ENCODE data around the gene PTPRN2. TPM values are rescaled to one million over a fixed set of nuclear protein-coding genes. Genes with fewer than 3 reads are reported as not detected.

Gene PTPRN2
- polyA plus RNA-seq, 1 experiment: 0.02 TPM

DNA sequence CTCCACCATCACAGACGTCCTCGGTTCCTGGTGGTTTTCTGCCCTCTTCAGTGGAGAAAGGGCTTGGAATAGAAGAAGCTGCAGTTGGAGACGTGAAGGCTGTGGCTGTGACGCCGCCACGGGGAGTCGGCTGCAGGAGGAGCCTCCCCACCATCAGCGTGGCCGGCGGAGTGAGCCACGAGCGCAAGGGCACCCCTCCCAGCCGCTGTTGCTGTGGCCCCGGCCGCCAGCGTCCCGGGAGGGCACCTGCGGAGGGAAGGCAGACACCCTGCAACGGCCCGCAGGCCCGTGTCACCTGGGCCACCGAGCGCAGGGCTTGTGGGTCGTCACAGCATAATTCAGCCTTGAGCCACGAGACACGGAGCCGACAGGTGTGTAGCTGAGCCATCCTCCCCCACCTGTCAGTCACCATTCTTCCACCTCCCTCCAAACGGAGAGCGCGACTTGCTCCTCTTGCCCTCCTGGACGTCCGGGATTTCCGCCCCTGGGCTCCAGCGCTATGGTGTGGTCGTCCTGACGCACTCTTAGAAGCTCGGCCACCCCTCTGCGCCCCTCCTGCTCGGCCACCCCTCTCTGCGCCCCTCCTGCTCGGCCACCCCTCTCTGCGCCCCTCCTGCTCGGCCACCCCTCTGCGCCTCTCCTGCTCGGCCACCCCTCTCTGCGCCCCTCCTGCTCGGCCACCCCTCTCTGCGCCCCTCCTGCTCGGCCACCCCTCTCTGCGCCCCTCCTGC is 102.7 kb downstream of the PTPRN2 start:
- TF ChIP-seq, protein P1, sequence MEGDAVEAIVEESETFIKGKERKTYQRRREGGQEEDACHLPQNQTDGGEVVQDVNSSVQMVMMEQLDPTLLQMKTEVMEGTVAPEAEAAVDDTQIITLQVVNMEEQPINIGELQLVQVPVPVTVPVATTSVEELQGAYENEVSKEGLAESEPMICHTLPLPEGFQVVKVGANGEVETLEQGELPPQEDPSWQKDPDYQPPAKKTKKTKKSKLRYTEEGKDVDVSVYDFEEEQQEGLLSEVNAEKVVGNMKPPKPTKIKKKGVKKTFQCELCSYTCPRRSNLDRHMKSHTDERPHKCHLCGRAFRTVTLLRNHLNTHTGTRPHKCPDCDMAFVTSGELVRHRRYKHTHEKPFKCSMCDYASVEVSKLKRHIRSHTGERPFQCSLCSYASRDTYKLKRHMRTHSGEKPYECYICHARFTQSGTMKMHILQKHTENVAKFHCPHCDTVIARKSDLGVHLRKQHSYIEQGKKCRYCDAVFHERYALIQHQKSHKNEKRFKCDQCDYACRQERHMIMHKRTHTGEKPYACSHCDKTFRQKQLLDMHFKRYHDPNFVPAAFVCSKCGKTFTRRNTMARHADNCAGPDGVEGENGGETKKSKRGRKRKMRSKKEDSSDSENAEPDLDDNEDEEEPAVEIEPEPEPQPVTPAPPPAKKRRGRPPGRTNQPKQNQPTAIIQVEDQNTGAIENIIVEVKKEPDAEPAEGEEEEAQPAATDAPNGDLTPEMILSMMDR (IDR thresholded peaks at IDR 0.05; ENCODE audit: low read depth, low read length): no peak
- ChIA-PET CTCF (no interaction called here), POLR2A (no interaction called here)
- H3K27ac ChIP-seq (ENCODE audit: low read depth, low read length): no peak overlapping the region
- peaks cover 68% of the 10 kb centered on the region for H3K9me3 ChIP-seq (ENCODE audit: control insufficient read depth, insufficient read depth, low read length)
- no peaks in the 10 kb centered on the region for H3K27me3 ChIP-seq (ENCODE audit: control insufficient read depth, insufficient read depth, low read length)
- H3K4me3 ChIP-seq (ENCODE audit: low read depth, low read length): no peak overlapping the region
- no peak for DNase-seq (ENCODE audit: low read depth, low spot score)

DNA sequence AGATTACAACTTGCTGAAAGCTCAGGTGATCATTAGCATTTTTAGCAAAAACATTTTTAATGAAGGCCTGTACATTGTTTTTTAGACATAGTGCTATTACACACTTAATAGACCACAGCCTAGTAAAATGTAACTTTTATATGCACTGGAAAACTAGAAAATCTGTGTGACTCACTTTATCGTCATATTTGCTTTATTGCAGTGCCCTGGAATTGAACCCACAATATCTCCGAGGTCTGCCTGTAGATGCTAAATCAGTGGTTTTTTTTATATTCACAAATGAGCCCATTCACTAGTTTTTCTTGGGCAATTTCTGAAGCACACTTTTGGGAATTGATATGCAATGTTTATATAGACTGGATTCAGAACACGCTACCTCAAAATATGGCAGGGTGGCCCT is 105.1 kb downstream of the PTPRN2 start:
- DNase-seq (ENCODE audit: low read depth, low spot score): no peak
- TF ChIP-seq, protein P1 (IDR thresholded peaks at IDR 0.05; ENCODE audit: low read depth, low read length): no peak
- no peak overlapping the region for H3K4me3 ChIP-seq (ENCODE audit: low read depth, low read length)
- CTCF ChIA-PET: no interaction called here
- H3K9me3 ChIP-seq (ENCODE audit: control insufficient read depth, insufficient read depth, low read length): peaks cover 69% of the 10 kb centered on the region
- no peaks in the 10 kb centered on the region for H3K27me3 ChIP-seq (ENCODE audit: control insufficient read depth, insufficient read depth, low read length)
- POLR2A ChIA-PET: no interaction called here
- H3K27ac ChIP-seq (ENCODE audit: low read depth, low read length): no peak overlapping the region

DNA sequence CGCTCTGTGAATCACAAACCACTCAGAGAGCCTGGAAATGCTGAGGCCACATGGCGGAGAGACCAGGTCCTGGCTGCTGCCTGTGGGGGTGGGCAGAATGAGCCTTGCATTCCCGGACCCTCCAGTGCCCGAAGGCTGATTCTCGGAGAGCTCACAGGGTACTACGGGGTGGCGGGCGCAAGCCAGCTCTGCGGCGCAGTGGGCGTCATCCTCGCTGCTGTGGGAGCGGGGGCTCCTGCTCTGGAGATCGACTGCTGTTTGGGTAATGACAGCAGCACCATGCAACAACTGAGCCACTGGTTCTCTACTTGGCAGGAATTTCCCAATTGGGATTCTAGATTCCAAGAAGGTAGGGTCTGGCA is 108.0 kb downstream of the PTPRN2 start:
- Histone ChIP-seq H3K27me3 (ENCODE audit: control insufficient read depth, insufficient read depth, low read length) (no peaks in the 10 kb centered on the region), H3K4me3 (ENCODE audit: low read depth, low read length) (no peak overlapping the region), H3K27ac (ENCODE audit: low read depth, low read length) (no peak overlapping the region), H3K9me3 (ENCODE audit: control insufficient read depth, insufficient read depth, low read length) (peaks cover 74% of the 10 kb centered on the region)
- POLR2A ChIA-PET: no interaction called here
- TF ChIP-seq, protein P1 (IDR thresholded peaks at IDR 0.05; ENCODE audit: low read depth, low read length): no peak
- CTCF ChIA-PET: no interaction called here
- DNase-seq (ENCODE audit: low read depth, low spot score): no peak

DNA sequence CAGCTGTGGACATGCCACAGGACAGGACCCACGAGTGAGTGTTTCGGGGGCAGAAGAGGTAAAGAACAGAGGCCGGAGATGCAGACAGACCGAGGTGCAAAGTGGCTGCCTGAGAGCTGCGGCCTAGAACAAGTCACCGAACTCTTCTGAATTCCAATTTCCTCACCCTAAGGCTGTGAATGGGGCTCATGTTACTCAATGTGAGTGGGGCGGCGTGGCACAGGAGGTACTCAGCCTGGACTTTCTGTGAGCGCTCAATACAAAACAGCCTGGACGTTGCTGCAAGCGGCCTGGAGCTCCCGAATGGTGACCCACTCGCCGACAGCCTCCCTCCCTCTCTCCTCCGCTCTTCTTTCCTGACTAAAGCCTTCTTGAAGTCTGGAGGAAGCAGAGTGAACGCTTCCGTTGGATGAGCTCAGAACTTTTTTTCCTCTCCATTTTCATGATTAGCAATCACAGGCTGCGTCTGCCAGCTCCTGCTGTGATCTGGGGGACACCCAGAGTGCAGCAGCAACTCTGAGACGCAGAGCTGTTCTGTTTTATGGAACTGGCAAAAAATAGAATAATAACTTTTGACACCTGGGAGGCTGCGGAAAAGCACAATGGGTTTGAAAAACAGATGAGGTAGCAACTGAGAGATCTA is 108.5 kb downstream of the PTPRN2 start:
- Histone ChIP-seq H3K27me3 (ENCODE audit: control insufficient read depth, insufficient read depth, low read length) (no peaks in the 10 kb centered on the region), H3K9me3 (ENCODE audit: control insufficient read depth, insufficient read depth, low read length) (peaks cover 74% of the 10 kb centered on the region), H3K4me3 (ENCODE audit: low read depth, low read length) (no peak overlapping the region), H3K27ac (ENCODE audit: low read depth, low read length) (no peak overlapping the region)
- TF ChIP-seq, protein P1 (IDR thresholded peaks at IDR 0.05; ENCODE audit: low read depth, low read length): no peak
- CTCF ChIA-PET: no interaction called here
- DNase-seq (ENCODE audit: low read depth, low spot score): no peak
- POLR2A ChIA-PET: no interaction called here

DNA sequence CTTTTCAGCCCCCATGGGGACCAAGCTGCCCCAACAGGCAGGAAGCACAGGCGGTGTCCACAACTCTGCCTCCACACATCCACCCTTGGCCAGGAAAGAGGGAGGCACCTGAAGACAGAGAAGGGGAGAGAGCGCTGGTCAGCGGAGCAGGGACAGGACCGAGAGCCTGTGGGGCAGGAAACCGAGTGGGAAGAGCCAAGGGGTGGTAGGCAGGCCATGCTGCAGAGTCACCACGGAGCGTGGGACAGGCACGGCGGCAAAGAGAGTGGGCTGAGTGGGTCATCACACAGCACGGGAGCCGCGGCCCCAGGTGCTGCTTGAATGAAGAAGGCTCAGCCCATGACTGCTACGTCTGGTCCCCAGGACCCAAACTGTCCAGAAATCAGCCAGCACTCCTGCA is 109.8 kb downstream of the PTPRN2 start:
- POLR2A ChIA-PET: no interaction called here
- CTCF ChIA-PET: no interaction called here
- TF ChIP-seq, protein P1 (IDR thresholded peaks at IDR 0.05; ENCODE audit: low read depth, low read length): no peak
- Histone ChIP-seq H3K27me3 (ENCODE audit: control insufficient read depth, insufficient read depth, low read length) (no peaks in the 10 kb centered on the region), H3K9me3 (ENCODE audit: control insufficient read depth, insufficient read depth, low read length) (peaks cover 73% of the 10 kb centered on the region), H3K27ac (ENCODE audit: low read depth, low read length) (no peak overlapping the region), H3K4me3 (ENCODE audit: low read depth, low read length) (no peak overlapping the region)
- DNase-seq (ENCODE audit: low read depth, low spot score): no peak
